Activated CD4-positive, alpha-beta T cell treated with anti-CD3 and anti-CD28 coated beads, Interleukin-2, amount 50 U/mL, for 16 hours (primary cell): ENCODE data around the gene RNF121.
"Not testable (repeated sequence)": the region's sequence is repeated elsewhere in the genome, so short reads cannot be mapped to it uniquely, and the experiment has no call there.

Experiments used
- DNase-seq: peaks from one replicate; pipeline ENCODE4 v3.0.0-alpha.2; 2020

The RNF121 gene

GRCh38 chr11:71928737-71929443 is at the start of gene RNF121:
RNF121 (plus strand) TSS chr11:71929046; CDS start chr11:71929062, 16 bp downstream.
- DNase-seq = peak; percentile 98

- not testable (repeated sequence) for DNase-seq
These were observed 43.0 kb upstream of the RNF121 start for GRCh38 chr11:71885806-71886205.

DNA sequence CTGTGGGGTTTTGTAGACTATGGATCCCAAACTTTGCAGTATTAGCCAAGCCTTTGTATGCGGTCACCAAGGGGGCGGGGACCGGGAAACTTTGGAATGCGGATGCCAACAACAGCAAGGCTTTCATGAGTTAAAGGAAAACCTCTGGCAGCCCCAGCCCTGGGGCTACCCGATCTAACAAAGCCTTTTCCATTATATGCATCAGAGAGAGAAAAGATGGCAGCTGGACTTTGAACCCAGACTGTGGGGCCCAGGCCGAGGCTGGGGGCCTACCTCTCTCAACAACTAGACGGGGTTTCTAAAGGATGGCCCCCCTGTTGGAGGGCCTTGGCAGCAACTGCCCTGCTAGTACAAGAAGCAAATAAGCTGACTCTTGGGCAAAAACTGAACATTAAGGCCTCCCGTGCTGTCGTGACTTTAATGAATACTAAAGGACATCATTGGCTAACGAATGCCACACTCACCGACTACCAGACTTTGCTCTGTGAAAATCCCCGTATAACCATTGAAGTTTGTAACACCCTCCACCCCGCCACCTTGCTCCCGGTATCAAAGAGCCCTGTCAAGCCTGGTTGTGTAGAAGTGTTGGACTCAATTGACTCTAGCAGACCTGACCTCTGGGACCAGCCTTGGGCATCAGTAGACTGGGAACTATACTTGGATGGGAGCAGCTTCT is 40.4 kb upstream of the RNF121 start:
- DNase-seq = not testable (repeated sequence)

DNA sequence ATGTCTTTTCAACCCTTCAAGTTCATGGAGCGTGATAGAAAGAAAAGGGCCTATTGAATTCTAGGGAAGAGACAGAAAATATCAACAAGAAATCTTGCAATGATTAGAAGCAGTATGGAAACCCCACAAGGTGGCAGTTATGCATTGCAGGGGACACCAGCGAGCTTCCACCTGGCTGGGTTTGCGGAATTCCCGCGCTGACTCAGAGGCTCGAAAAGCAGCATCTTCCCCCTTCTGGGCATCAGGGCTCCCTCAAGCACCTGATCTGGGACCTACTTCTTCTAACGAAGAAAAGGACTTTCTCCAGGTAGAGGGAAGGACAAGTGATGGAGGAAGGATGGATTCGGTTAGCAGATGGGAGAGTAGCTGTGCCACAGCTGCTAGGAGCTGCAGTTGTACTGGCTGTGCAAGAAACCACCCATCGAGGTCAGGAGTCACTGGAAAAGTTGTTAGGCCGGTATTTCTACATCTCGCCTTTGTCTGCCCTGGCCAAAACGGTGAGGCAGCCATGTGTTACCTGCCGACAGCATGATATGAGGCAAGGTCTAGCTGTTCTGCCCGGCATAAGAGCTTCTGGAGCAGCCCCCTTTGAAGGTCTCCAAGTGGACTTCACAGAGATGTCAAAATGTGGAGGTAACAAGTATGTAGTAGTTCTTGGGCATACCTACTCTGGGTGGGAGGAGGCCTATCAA is 39.5 kb upstream of the RNF121 start:
- DNase-seq = not testable (repeated sequence)

- no peak for DNase-seq
These were observed 32.9 kb upstream of the RNF121 start for GRCh38 chr11:71895961-71896360.

- not testable (repeated sequence) for DNase-seq
These were observed 27.7 kb upstream of the RNF121 start for GRCh38 chr11:71901137-71901536.

- DNase-seq = no peak
These were observed 20.6 kb upstream of the RNF121 start for GRCh38 chr11:71908218-71908617.

GRCh38 chr11:71910775-71911174 is 18.1 kb upstream of the RNF121 start:
- DNase-seq = not testable (repeated sequence)

GRCh38 chr11:71911321-71911985 is 17.4 kb upstream of the RNF121 start:
- DNase-seq = peak; percentile 86

- DNase-seq = not testable (repeated sequence)
These were observed 16.9 kb upstream of the RNF121 start for GRCh38 chr11:71911986-71912340.

- DNase-seq = no peak
These were observed 14.9 kb upstream of the RNF121 start for GRCh38 chr11:71913756-71914526.

GRCh38 chr11:71914617-71915189 is 14.1 kb upstream of the RNF121 start:
- DNase-seq = peak; percentile 77

DNA sequence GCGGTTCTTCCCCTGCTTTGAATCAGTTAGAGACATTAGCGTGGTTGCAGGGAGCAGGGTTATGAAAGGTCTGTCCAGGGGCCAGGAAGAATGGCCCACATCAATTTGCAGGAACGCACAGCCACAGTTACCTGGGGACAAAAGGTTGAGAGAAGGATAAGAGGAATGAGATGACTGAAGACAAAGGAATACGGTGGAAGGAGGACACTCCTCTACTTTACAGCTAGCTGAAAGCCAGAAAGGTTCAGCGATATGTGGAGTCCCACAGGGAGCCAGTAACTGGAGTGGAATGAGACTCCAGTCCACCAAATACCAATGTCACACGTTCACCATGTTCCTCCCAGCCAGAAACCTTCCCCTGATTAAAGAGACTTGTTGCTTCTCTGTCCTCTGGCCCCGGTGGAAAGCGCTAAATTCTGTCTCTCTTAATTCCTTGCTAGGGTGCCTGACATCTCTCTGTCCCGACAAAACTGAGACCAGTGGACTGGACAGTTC is 11.2 kb upstream of the RNF121 start:
- no peak for DNase-seq

GRCh38 chr11:71927820-71928736 is 768 bp upstream of the RNF121 start, which contains the start of gene XNDC1N:
XNDC1N (minus strand) TSS chr11:71928594; CDS start chr11:71923353, 5,241 bp downstream.
- DNase-seq = peak; percentile 86

GRCh38 chr11:71929491-71929890 is 645 bp downstream of the RNF121 start:
- DNase-seq = no peak

DNA sequence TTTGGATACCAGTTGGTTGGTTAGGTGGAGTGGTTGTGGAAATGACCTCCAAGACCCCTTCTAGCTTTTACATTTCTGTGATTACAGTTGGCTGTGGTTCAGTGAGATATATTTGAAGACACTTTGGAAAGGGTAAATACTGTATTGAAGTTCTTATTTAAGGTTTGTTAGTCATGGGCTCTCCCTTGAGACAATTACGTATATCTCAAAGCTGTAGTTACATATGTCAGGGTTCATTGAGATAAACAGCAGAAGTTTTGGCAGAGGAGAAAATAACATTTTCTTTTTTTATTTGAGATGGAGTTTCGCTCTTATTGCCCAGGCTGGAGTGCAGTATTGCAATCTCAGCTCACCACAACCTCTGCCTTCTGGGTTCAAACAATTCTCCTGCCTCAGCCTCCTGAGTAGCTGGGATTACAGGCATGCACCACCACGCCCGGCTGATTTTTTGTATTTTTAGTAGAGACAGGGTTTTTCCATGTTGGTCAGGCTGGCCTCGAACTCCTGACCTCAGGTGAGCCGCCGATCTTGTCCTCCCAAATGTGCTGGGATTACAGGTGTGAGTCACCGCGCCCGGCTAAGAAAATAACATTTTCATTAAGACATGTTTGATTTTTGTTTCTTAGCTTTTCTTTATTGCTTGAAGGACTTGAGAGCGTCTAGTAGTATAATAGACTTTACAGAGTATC is 1.9 kb downstream of the RNF121 start:
- DNase-seq = no peak

- peak; percentile 19 for DNase-seq
These were observed 2.4 kb downstream of the RNF121 start for GRCh38 chr11:71931245-71931602.

- DNase-seq = no peak
These were observed 4.5 kb downstream of the RNF121 start for GRCh38 chr11:71933141-71933933.

GRCh38 chr11:71934213-71934612 is 5.4 kb downstream of the RNF121 start:
- no peak for DNase-seq
